ENCODE results near the gene SGCB.

The SGCB gene

GRCh38 chr4:52058275-52058674 lies 20.2 kb upstream of the SGCB start:
- no peak overlapping the region for H3K27ac ChIP-seq
- no peak for TF ChIP-seq CTCF (conservative IDR thresholded peaks at IDR 0.05)

- TF ChIP-seq CTCF (conservative IDR thresholded peaks at IDR 0.05): no peak
- H3K27ac ChIP-seq: no peak overlapping the region
Observed at GRCh38 chr4:52057196-52057595, 19.1 kb upstream of the SGCB start.

GRCh38 chr4:52054254-52054653 lies 16.2 kb upstream of the SGCB start:
- no peak overlapping the region for H3K27ac ChIP-seq
- TF ChIP-seq CTCF (conservative IDR thresholded peaks at IDR 0.05): no peak

GRCh38 chr4:52052475-52052780 lies 14.3 kb upstream of the SGCB start:
- no peak for TF ChIP-seq CTCF (conservative IDR thresholded peaks at IDR 0.05)
- H3K27ac ChIP-seq: no peak overlapping the region

- no peak for TF ChIP-seq CTCF (conservative IDR thresholded peaks at IDR 0.05)
- H3K27ac ChIP-seq: no peak overlapping the region
Observed at GRCh38 chr4:52051615-52052474, 13.7 kb upstream of the SGCB start.

- no peak for TF ChIP-seq CTCF (conservative IDR thresholded peaks at IDR 0.05)
- H3K27ac ChIP-seq: no peak within 1 kb of the TSS
Observed at GRCh38 chr4:52051213-52051614, 13.1 kb upstream of the SGCB start, which contains the start of gene SPATA18. Gene SPATA18, plus strand, starts transcription at chr4:52051304. Its CDS starts 401 bp downstream, at chr4:52051705.

GRCh38 chr4:52049266-52049665 lies 11.2 kb upstream of the SGCB start:
- no peak overlapping the region for H3K27ac ChIP-seq
- no peak for TF ChIP-seq CTCF (conservative IDR thresholded peaks at IDR 0.05)

Data from VCaP (cell line).